Right atrium auricular region (tissue), 2 donors: ENCODE measurements around the gene SLC1A4. TPM values are rescaled to one million over a fixed set of nuclear protein-coding genes. Genes with fewer than 3 reads are reported as not detected.
A peak's percentile ranks its signal among the peaks of the same experiment; 100 is the strongest.

Experiments
- DNase-seq: peaks from one replicate; pipeline ENCODE4 v3.0.0-alpha.2; 2019; ENCODE audit warnings: low spot score
- H3K27ac ChIP-seq, 2 donors: fragments of 200-600 bp; sonication (generic); 1 replicate in 1 of 2; 2 replicates in 1 of 2; pipeline ENCODE4 v1.5.1; 2016 to 2019
- H3K27me3 ChIP-seq, 2 donors: fragments of 200-600 bp; sonication (generic); one replicate each; pipeline versions ENCODE4 v1.5.1 to v1.6.0; 2017 to 2019
- H3K36me3 ChIP-seq: fragments of 200-600 bp; sonication (generic); one replicate; pipeline ENCODE4 v1.5.1; 2016
- H3K4me1 ChIP-seq, 2 donors: fragments of 200-600 bp; sonication (generic); one replicate each; pipeline versions ENCODE4 v1.5.1 to v1.6.0; 2017 to 2019
- H3K4me3 ChIP-seq, 2 donors: fragments of 200-600 bp; sonication (generic); 1 replicate in 1 of 2; 2 replicates in 1 of 2; pipeline ENCODE4 v1.5.1; 2017 to 2019; ENCODE audit warnings: mild to moderate bottlenecking in 1 of 2, moderate library complexity in 1 of 2
- H3K9me3 ChIP-seq, 2 donors: fragments of 200-600 bp; sonication (generic); one replicate each; pipeline ENCODE4 v1.5.1; 2019
- CTCF ChIP-seq, 2 donors: fragments of 200-600 bp; sonication (generic); IDR thresholded peaks; one replicate each; pipeline ENCODE4 v1.5.1; 2019; ENCODE audit warnings: antibody characterized with exemption in 2 of 2
- total RNA-seq, 2 donors: library from RNA; depleted of rRNA; stranded (reverse); fragments of >200 nt; gene quantifications; one replicate each; pipeline ENCODE4 v1.1.0, GENCODE V29; 2016

Gene SLC1A4
- total RNA-seq, 2 donors from 2014 or later: 2.2 to 6.0 TPM

GRCh38 chr2:65067806-65068553 lies 78.8 kb downstream of the SLC1A4 start:
- no peaks in the 10 kb centered on the region for H3K27me3 ChIP-seq
- no peak for TF ChIP-seq CTCF (IDR thresholded peaks at IDR 0.05)
- H3K9me3 ChIP-seq: no peaks in the 10 kb centered on the region
- DNase-seq: no peak
- H3K4me1 ChIP-seq: peaks cover 0 to 67% of the 10 kb centered on the region in 2 donors
- peaks cover 17% of the 10 kb centered on the region for H3K36me3 ChIP-seq
- H3K4me3 ChIP-seq: no peak overlapping the region
- H3K27ac ChIP-seq: peak overlapping the region in 1 of 2 donors; percentile 13

GRCh38 chr2:65069439-65069824 lies 80.2 kb downstream of the SLC1A4 start:
- Histone ChIP-seq H3K27ac (peak overlapping the region; percentile 13 to 23), H3K36me3 (peaks cover 17% of the 10 kb centered on the region), H3K4me3 (no peak overlapping the region), H3K9me3 (no peaks in the 10 kb centered on the region), H3K4me1 (peaks cover 0 to 60% of the 10 kb centered on the region in 2 donors), H3K27me3 (no peaks in the 10 kb centered on the region)
- no peak for TF ChIP-seq CTCF (IDR thresholded peaks at IDR 0.05)
- no peak for DNase-seq

- Histone ChIP-seq H3K36me3 (peaks cover 17% of the 10 kb centered on the region), H3K4me1 (peaks cover 0 to 58% of the 10 kb centered on the region in 2 donors), H3K27me3 (no peaks in the 10 kb centered on the region), H3K4me3 (no peak overlapping the region), H3K9me3 (no peaks in the 10 kb centered on the region), H3K27ac (peak overlapping the region; percentile 13 to 23)
- TF ChIP-seq CTCF (IDR thresholded peaks at IDR 0.05): peak in 1 of 2 donors; percentile 56
- DNase-seq: no peak
Observed at GRCh38 chr2:65070172-65070830, 81.1 kb downstream of the SLC1A4 start.

GRCh38 chr2:65070856-65071255 lies 81.7 kb downstream of the SLC1A4 start:
- no peak for DNase-seq
- Histone ChIP-seq H3K4me1 (peaks cover 0 to 58% of the 10 kb centered on the region in 2 donors), H3K27me3 (no peaks in the 10 kb centered on the region), H3K4me3 (no peak overlapping the region), H3K27ac (peak overlapping the region; percentile 13 to 23), H3K36me3 (peaks cover 17% of the 10 kb centered on the region), H3K9me3 (no peaks in the 10 kb centered on the region)
- no peak for TF ChIP-seq CTCF (IDR thresholded peaks at IDR 0.05)

- no peaks in the 10 kb centered on the region for H3K9me3 ChIP-seq
- H3K4me3 ChIP-seq: no peak overlapping the region
- peak in 1 of 2 donors; percentile 40 for TF ChIP-seq CTCF (IDR thresholded peaks at IDR 0.05)
- peaks cover 17% of the 10 kb centered on the region for H3K36me3 ChIP-seq
- no peak overlapping the region for H3K27ac ChIP-seq
- H3K4me1 ChIP-seq: peaks cover 0 to 64% of the 10 kb centered on the region in 2 donors
- H3K27me3 ChIP-seq: no peaks in the 10 kb centered on the region
- no peak for DNase-seq
Observed at GRCh38 chr2:65071499-65072180, 82.4 kb downstream of the SLC1A4 start.
